Naive B cell (primary cell): ENCODE measurements around the gene AKNA. TPM values are rescaled to one million over a fixed set of nuclear protein-coding genes. Genes with fewer than 3 reads are reported as not detected.

Source experiments
- ATAC-seq, 2 donors: fragments of 150-1000 bp; cut with Tn5 transposase; 2 replicates each; pipeline ENCODE4 v1.10.0; 2021; ENCODE audit warnings: low read depth in 2 of 2, mild to moderate bottlenecking in 2 of 2, moderate library complexity in 2 of 2
- DNase-seq: peaks from one replicate; pipeline ENCODE4 v3.0.0; 2022
- H3K27ac Mint-ChIP-seq, 6 donors: one replicate each; pipeline ENCODE4 v1.8.0; 2020 to 2022; ENCODE audit warnings: mild to moderate bottlenecking in 6 of 6, mixed read lengths in 6 of 6, moderate library complexity in 5 of 6, inconsistent platforms in 2 of 6
- H3K27me3 Mint-ChIP-seq, 3 donors: one replicate each; pipeline ENCODE4 v1.8.0; 2021 to 2022; ENCODE audit warnings: mixed read lengths in 3 of 3, mild to moderate bottlenecking in 1 of 3
- H3K36me3 Mint-ChIP-seq, 2 donors: one replicate each; pipeline ENCODE4 v1.8.0; 2020 to 2022; ENCODE audit warnings: mixed read lengths in 2 of 2, inconsistent platforms in 1 of 2, mild to moderate bottlenecking in 1 of 2
- H3K4me1 Mint-ChIP-seq, 3 donors: one replicate each; pipeline ENCODE4 v1.8.0; 2020 to 2022; ENCODE audit warnings: mixed read lengths in 3 of 3, inconsistent platforms in 1 of 3, mild to moderate bottlenecking in 1 of 3, moderate library complexity in 1 of 3
- H3K4me3 Mint-ChIP-seq, 8 donors: one replicate each; pipeline ENCODE4 v1.8.0; 2020 to 2022; ENCODE audit warnings: mild to moderate bottlenecking in 8 of 8, mixed read lengths in 8 of 8, moderate library complexity in 8 of 8, inconsistent platforms in 2 of 8
- H3K9me3 Mint-ChIP-seq, 7 donors: one replicate each; pipeline ENCODE4 v1.8.0; 2020 to 2022; ENCODE audit warnings: mixed read lengths in 7 of 7, mild to moderate bottlenecking in 5 of 7, inconsistent platforms in 2 of 7, moderate library complexity in 1 of 7
- polyA plus RNA-seq, 6 donors: library from polyadenylated mRNA; unstranded; fragments of 300-500 nt; fragmentation: Illumina TruSeq; gene quantifications; one replicate each; pipeline ENCODE4 v1.2.3, GENCODE V29; 2021; ENCODE audit warnings: low read depth in 6 of 6

Gene AKNA
- polyA plus RNA-seq, 6 donors from 2014 or later: 0.78 to 34.1 (median 13.7) TPM

DNA sequence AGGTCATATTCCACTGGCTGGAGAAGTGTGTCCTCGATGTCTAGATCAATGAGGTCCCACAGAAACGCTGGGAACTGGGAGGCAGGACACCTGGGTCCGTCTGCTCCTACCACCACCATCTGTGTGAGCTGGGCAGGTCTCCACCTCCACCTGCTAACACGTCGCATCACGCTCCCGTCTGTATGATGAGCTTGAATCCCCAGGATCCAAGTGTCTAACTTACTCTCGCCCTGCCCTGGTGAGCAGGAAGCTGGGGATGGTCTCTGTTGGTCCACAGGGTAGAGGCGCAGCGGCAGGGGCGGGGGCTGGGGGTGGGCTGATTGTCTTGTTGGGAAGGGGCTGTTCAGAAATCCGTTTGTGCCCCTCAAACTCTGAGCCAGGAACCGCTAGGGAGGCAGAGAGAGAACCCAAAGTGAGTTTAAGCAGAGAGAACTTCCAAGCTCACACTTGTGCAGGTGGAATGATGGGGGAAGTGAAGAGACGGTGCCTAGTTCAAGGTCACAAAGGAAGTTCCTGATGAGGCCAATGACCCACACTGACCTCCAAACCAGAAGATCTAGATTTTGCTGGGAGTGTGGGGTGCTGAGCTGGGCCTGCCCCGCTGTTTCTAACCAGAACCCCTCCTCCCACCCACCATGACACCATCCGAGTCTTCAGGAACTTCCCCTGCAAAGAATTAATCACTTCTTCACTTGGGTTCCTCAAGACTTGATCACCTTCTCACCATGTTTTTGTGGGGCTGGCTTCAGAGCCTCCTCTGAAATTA lies 37.0 kb downstream of the AKNA start:
- peaks cover 16 to 19% of the 10 kb centered on the region in 2 donors for H3K36me3 Mint-ChIP-seq

DNA sequence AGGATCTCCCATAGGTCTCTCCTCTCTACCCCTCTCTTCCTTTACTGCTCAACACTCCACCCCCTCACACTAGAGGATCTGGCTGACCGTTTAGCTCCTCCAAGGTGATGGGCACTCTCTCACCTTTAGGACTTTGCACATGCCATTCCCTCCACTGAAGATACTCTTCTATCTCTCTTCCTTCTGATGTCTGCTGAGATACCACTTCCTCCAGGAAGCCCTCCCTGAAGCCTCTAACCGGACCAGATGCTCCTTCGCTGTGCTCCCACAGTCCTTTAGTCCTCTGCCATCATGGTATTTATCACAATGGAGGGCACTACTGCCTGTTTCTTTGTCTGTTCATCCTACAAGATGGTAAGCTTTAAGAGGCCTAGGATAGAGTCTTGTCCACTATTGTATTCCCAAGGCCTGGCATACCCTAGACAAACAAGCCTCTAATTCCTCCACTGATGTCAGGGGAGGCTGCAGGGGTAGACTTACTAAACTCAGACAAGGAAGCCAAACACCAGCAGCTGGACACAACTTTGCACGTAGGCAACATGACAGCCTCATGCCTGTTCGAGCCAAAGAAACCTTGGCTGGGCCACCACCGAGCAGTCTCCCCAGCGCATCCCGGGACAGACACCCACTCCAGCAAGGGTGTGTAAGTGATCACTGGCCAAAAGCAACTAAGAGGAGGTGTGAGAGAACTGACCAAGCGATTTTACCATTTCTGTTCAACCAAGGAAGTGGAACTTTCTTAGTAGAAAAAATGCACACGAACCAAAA lies 37.9 kb downstream of the AKNA start:
- Mint-ChIP-seq H3K27me3 (no peaks in the 10 kb centered on the region), H3K9me3 (no peaks in the 10 kb centered on the region), H3K4me3 (peak overlapping the region in 7 of 8 donors; percentile 53 to 84 (median 65)), H3K36me3 (peaks cover 16 to 21% of the 10 kb centered on the region in 2 donors), H3K27ac (peak overlapping the region; percentile 85 to 97 (median 93)), H3K4me1 (peaks cover 31 to 39% (median 35%) of the 10 kb centered on the region in 3 donors)
- DNase-seq (no peak), ATAC-seq (no peak)

More for the DNA sequence above, 37.0 kb downstream of the AKNA start:
- ATAC-seq (no peak), DNase-seq (no peak)
- H3K9me3 Mint-ChIP-seq: no peaks in the 10 kb centered on the region
- H3K27me3 Mint-ChIP-seq: no peaks in the 10 kb centered on the region
- peak overlapping the region; percentile 37 to 96 (median 78) for H3K27ac Mint-ChIP-seq
- peak overlapping the region in 1 of 8 donors; percentile 71 for H3K4me3 Mint-ChIP-seq
- peaks cover 31 to 39% (median 35%) of the 10 kb centered on the region in 3 donors for H3K4me1 Mint-ChIP-seq

DNA sequence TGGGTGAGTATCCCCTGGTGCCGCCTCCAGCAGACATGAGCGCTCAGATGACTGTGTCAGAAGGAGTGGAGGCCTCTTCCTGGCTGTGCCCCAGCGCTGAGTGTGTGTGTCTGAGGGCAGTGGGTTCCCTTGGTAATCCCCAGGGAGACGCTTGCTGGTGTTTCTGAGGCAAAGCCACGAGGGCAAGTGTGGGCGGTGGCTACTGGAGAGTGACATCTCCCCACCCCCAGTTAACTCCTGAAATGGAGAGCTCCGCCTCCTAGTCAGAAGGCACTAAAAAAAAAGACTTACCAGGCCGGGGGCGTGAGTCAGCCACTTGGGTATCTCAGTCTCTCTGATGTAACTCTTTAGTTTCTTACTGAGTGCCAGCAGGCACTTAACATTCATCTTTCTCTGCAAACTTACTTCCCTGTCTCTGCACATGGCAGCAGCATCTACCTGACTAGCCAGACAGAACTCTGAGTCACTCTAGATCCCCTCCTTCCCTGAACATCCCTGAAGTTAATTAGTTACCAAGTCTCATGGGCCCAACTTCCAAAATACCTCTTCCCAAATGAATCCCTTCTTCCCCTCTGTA lies 38.8 kb downstream of the AKNA start:
- peak overlapping the region; percentile 0 to 84 (median 64) for H3K4me3 Mint-ChIP-seq
- ATAC-seq (peak; percentile 93 to 95), DNase-seq (peak; percentile 81)
- no peaks in the 10 kb centered on the region for H3K9me3 Mint-ChIP-seq
- H3K36me3 Mint-ChIP-seq: peaks cover 22 to 30% of the 10 kb centered on the region in 2 donors
- H3K27me3 Mint-ChIP-seq: no peaks in the 10 kb centered on the region
- H3K27ac Mint-ChIP-seq: peak overlapping the region; percentile 85 to 97 (median 93)
- H3K4me1 Mint-ChIP-seq: peaks cover 31 to 42% (median 39%) of the 10 kb centered on the region in 3 donors

DNA sequence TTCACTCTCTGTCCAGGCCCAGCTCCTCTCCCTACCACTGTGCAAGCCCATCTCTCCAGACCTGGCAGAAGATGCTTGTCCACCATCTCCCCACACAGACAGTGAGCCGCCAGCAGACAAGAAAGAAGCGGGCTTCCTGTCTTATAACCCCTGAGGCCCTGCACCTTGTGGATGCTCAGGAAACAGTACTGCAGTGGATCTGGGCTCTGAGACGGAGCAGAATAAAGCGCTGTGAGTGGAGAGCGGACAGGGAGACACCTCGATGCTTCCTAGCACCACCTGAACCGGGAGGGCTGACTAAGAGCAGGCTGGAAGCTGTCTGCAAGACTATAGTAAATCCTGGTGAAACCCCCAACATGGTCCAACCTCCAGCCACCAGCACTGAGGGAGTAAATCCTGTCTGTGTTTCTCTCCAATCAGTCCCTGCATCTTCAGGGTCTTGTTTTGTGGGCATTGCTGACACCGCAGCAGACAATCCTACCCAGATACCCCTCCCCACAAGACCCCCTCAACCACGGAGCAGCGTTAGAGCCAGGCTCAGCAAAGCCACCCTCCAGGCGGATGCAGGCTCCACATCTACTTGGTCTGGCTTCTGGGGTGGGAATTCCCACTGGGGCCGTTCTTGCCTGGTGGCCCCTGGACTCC lies 39.4 kb downstream of the AKNA start:
- no peak for DNase-seq
- H3K9me3 Mint-ChIP-seq: no peaks in the 10 kb centered on the region
- peak overlapping the region; percentile 85 to 97 (median 93) for H3K27ac Mint-ChIP-seq
- no peaks in the 10 kb centered on the region for H3K27me3 Mint-ChIP-seq
- H3K4me1 Mint-ChIP-seq: peaks cover 37 to 46% (median 39%) of the 10 kb centered on the region in 3 donors
- H3K36me3 Mint-ChIP-seq: peaks cover 26 to 36% of the 10 kb centered on the region in 2 donors
- H3K4me3 Mint-ChIP-seq: peak overlapping the region in 6 of 8 donors; percentile 0 to 75 (median 60)
- ATAC-seq: no peak

DNA sequence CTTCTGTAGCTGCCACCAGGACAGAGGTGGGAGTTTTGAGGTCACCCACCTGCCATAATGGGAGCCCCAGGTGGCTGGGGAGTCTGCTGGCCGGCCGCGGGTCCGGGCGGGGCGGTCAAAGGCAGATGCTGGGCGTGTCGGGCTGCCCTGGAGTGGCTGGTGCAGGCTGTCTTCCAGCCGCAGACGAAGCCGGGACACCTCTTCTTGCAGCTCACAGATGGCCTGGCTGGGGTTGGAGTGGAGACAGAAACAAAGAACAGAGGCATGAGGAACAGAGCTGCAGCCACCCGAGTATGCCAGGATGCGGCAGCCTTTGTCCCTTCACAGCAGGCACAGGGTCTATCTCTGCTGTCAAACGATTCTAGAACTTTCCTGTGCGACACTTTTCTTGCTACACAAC lies 40.1 kb downstream of the AKNA start:
- ATAC-seq (no peak), DNase-seq (no peak)
- no peaks in the 10 kb centered on the region for H3K9me3 Mint-ChIP-seq
- H3K27ac Mint-ChIP-seq: peak overlapping the region in 3 of 6 donors; percentile 85 to 95 (median 88)
- H3K4me1 Mint-ChIP-seq: peaks cover 39 to 46% (median 42%) of the 10 kb centered on the region in 3 donors
- H3K4me3 Mint-ChIP-seq: no peak overlapping the region
- H3K27me3 Mint-ChIP-seq: no peaks in the 10 kb centered on the region
- peaks cover 30 to 42% of the 10 kb centered on the region in 2 donors for H3K36me3 Mint-ChIP-seq

DNA sequence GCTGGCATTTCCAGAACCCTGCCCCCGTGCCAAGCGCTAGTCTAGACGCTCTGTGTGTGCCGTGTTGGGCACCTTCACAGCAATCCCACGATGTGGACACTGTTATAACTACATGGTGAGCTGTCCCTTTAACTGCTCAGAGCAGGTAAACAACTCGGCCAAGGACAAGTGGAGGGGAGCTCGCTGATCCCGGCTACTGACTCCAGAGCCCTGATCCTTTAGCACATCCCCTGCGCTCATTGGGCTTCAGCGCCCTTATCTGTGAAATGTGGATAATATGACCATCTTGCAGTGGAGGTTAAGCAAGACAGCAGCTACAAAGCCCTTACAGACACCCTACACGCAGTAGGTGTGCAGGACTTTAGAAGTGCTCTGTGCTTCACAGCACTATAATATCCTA lies 41.6 kb downstream of the AKNA start:
- DNase-seq: no peak
- Mint-ChIP-seq H3K27ac (peak overlapping the region in 3 of 6 donors; percentile 41 to 53 (median 42)), H3K4me1 (peaks cover 39 to 51% (median 50%) of the 10 kb centered on the region in 3 donors), H3K9me3 (no peaks in the 10 kb centered on the region), H3K4me3 (no peak overlapping the region), H3K27me3 (no peaks in the 10 kb centered on the region), H3K36me3 (peaks cover 39 to 50% of the 10 kb centered on the region in 2 donors)
- ATAC-seq: no peak

DNA sequence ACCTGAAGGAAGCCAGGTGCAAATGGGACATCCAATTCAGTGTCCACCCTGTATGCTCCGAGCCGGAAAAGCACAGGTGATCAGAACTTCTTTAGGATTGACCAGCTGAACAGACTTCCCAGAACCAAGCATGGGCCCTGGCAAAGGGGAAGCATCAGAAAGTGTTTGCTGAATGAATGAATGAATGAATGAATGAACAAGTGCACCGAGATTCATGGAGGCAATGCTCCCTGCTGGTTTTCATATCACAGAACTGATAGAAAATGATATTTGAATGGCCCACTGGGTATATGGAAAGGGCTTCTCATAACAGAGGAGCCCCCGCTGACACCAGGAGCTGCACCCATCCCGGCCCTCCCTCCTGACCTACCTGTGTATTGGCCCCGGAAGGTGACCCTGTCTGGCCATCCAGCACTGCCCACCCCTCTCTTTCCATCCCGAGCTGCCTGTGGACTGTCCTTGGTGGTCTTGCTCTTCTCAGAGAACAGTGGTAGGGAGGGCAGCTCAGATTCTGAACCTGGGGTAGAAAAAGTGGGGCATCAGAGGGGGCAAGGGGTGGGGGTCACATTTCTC lies 42.2 kb downstream of the AKNA start:
- Mint-ChIP-seq H3K36me3 (peaks cover 40 to 53% of the 10 kb centered on the region in 2 donors), H3K27ac (peak overlapping the region in 3 of 6 donors; percentile 47 to 85 (median 83)), H3K9me3 (no peaks in the 10 kb centered on the region), H3K4me1 (peaks cover 37 to 48% (median 46%) of the 10 kb centered on the region in 3 donors), H3K27me3 (no peaks in the 10 kb centered on the region), H3K4me3 (no peak overlapping the region)
- no peak for ATAC-seq
- DNase-seq: no peak

DNA sequence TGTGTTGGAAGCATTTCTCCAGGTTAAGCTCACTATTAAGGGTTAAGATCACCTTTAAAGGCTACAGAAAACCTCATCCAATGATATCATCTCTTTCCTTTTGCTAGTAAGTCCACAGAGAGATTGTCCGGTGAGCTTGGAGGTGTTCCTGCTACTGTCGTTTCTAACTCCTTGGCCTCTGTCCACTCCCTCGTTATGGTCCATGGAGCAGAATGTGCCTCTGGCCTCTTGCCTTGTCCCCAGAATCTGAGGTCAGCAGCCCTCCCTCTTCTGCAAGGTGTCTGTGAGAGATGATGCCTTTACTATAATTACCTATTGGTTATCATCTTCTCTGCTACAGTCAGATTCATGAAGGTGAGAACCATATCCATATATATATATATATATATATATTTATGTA lies 43.1 kb downstream of the AKNA start:
- H3K4me1 Mint-ChIP-seq: peaks cover 34 to 43% (median 41%) of the 10 kb centered on the region in 3 donors

DNA sequence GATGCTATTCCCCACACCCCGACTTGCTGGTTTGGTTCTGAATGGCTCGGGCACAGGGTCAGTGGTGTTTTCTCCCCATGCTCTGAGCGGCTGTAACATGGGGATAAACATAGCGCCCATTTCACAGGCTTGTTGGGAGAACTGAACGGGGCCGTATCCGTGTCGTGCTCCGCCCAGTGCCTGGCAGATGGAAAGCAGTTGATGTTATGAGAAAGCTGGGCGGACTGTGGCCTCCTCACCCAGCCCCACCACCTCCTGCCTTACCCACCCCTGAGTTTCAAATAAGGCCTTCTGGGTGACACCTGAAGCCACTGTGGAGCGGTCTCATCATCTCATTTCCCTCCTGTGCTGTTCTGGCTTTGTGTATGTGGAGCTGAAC lies 43.6 kb downstream of the AKNA start:
- H3K27ac Mint-ChIP-seq: peak overlapping the region in 4 of 6 donors; percentile 56 to 83 (median 72)

More for the DNA sequence above, 43.1 kb downstream of the AKNA start:
- H3K36me3 Mint-ChIP-seq: peaks cover 32 to 50% of the 10 kb centered on the region in 2 donors
- peak overlapping the region in 3 of 6 donors; percentile 56 to 83 (median 68) for H3K27ac Mint-ChIP-seq
- no peak overlapping the region for H3K4me3 Mint-ChIP-seq
- DNase-seq: no peak
- no peaks in the 10 kb centered on the region for H3K9me3 Mint-ChIP-seq
- H3K27me3 Mint-ChIP-seq: no peaks in the 10 kb centered on the region
- ATAC-seq: no peak

DNA sequence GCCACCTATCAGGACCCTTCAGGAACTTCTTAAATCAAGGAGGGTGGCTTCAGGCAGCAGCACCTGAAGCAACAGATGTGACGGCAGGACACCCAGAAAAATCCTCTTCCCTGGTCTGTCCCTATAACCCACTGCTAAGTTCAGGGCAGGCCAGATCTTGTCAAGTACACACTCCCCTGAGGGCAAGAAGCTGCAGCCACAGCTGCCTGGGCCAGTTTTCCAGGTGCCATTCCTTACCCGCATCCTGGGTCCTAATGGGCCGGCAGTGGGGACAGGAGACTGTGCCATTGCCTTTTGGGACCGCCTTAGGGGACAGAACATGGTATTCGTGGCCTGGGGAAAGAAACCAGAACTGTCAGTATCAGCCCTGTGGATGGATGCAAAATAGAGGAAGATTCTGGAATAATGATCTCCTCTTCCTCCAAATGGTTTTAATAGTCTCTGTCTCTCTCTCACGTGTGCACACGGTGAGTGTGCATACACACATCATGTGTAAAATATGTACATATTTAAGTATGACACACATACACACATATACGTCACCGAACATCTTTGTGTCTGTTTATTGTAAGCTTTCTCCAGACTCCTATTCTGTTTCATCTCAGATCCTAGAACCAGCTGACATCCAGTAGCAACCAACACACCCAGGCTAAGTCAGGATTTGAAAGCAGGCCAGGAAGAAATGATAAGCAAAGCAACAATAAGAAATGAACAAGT lies 44.2 kb downstream of the AKNA start:
- ATAC-seq: no peak
- Mint-ChIP-seq H3K27ac (peak overlapping the region in 3 of 6 donors; percentile 47 to 90 (median 68)), H3K27me3 (no peaks in the 10 kb centered on the region), H3K9me3 (no peaks in the 10 kb centered on the region), H3K36me3 (peaks cover 24 to 41% of the 10 kb centered on the region in 2 donors), H3K4me3 (no peak overlapping the region), H3K4me1 (peaks cover 30 to 41% (median 33%) of the 10 kb centered on the region in 3 donors)
- DNase-seq: no peak

More for the DNA sequence above, 43.6 kb downstream of the AKNA start:
- DNase-seq (no peak), ATAC-seq (no peak)
- H3K9me3 Mint-ChIP-seq: no peaks in the 10 kb centered on the region
- H3K27me3 Mint-ChIP-seq: no peaks in the 10 kb centered on the region
- H3K4me1 Mint-ChIP-seq: peaks cover 34 to 41% (median 38%) of the 10 kb centered on the region in 3 donors
- H3K4me3 Mint-ChIP-seq: no peak overlapping the region
- H3K36me3 Mint-ChIP-seq: peaks cover 27 to 45% of the 10 kb centered on the region in 2 donors

DNA sequence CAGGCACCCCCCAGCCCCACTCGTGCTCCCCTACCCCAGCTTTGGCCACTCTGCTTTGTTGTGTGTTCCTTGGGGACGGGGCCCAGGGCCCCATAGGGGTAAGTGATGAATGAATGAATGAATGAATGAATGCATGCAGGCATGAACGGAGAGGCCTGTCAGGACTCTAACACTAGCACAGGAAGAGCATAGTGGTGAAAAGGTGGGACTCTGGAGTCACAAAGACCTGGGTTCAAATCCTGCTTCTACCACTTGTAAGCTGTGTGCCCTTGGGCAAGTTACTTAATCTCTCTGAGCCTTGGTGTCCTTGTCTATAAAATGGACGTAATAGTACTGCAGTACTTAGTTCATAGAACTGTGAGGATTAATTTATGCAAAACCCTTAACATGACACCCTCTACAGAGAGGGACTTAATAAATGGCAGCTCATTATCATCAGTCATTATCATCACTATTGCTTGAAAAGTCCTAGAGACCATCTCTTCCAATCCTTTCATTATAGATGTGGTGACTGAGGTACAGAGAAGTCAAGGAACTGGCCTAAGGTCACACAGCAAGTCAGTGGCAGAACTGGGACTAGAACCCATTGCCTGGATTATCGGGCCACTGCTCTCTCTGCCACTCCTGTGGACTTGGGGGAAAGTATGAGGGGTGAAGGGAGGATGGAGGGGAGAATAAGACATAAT lies 44.9 kb downstream of the AKNA start:
- Mint-ChIP-seq H3K9me3 (no peaks in the 10 kb centered on the region), H3K36me3 (peaks cover 24 to 41% of the 10 kb centered on the region in 2 donors), H3K27me3 (no peaks in the 10 kb centered on the region), H3K4me3 (no peak overlapping the region), H3K4me1 (peaks cover 23 to 33% (median 29%) of the 10 kb centered on the region in 3 donors), H3K27ac (peak overlapping the region in 2 of 6 donors; percentile 47 to 90)
- no peak for DNase-seq
- ATAC-seq: no peak
